Measurements from ENCODE around the gene SDC3.
A peak's percentile ranks its signal among the peaks of the same experiment; 100 is the strongest.
"Not testable (repeated sequence)": the region's sequence is repeated elsewhere in the genome, so short reads cannot be mapped to it uniquely, and the experiment has no call there.

Gene SDC3

DNA sequence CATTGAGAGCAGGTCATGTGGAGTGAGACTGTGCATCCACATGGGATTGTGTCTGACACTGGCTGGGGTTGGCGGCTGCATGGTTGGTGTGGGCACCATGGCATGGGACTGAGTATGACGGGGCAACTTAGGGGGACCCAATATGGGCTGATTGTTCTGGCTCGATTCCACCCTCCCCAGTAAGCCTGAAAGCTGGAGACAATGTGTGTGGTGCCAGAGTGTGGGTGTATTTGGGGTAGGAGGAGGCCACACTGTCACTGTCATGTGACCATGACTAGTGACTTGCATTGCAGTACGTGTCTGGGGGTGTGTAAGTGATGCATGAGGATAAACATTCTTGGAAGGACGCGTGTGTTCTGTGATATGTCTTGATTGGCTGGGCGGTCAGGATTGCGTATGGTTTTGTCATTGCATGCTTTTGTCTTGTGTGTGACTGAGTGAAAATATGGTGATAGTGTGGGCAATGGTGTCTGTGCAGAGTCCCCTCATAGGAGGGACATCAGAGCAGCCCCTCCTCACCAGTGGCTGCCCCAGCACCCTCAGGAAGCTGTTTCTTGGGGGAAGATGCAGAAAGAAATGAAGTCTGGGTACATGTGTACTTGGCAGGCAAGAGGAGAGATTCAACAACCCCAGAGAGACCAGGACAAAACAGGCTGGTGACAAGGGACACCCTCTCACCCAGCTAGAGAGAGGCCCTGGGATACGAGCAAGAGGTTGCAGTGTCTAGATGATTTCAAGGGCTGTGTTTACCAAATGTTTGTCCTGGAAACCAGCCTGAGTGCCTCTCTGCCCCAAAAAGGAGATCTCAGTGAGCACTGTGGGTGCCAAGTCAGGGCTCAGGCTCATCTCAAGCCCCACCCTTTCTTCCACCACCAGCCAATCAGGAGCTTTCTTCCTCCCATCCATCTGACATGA is 36.3 kb downstream of the SDC3 start:
- DNase-seq: no peak

GRCh38 chr1:30871276-30871871 is 37.2 kb downstream of the SDC3 start:
- DNase-seq: no peak

GRCh38 chr1:30870656-30871055 is 37.9 kb downstream of the SDC3 start:
- DNase-seq: no peak

- DNase-seq: no peak
Observed at GRCh38 chr1:30870035-30870434, 38.5 kb downstream of the SDC3 start.

DNA sequence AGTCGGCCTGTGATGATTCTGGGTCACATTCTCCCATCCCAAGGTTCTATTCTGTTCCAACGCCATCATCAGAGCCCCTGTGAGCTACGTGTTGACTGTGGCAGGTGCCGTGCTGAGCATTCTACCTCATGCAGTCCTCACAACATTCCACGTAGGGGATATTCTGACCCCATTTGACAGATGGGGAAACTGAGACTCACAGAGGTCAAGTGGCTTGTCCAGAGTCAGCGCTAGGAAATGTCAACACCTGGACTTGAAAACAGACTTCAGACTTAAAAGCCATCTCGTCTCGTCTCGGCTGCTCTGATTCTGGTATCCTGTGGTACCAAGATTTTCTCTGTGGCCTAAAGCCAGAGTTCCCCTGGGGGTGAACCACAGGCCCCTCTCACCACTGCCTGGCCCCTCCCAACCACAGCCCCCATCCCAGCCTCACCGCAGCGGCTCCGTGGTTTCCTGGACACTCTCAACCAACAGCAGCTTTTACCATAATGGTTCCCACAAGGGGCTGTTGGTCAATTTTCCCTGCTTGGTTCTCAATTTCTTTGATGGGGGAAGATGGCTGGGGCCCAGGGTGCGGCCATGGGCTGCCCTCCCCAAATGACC is 39.6 kb downstream of the SDC3 start:
- DNase-seq: no peak

DNA sequence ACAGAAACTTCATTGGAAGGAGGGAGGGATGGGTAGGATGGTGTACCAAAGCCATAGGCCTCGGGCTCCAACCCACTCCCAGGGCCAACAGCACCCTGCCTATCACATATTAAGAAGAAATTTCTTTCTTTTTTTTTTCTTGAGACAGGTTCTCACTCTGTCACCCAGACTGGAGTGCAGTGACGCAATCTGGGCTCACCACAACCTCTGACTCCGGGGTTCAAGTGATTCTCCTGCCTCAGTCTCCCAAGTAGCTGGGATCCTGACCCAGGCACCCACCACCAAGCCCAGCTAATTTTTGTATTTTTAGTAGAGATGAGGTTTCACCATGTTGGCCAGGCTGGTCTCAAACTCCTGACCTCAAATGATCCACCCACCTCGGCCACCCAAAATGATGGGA is 40.5 kb downstream of the SDC3 start:
- DNase-seq: not testable (repeated sequence)

GRCh38 chr1:30867537-30867936 is 41.0 kb downstream of the SDC3 start:
- DNase-seq: no peak

DNA sequence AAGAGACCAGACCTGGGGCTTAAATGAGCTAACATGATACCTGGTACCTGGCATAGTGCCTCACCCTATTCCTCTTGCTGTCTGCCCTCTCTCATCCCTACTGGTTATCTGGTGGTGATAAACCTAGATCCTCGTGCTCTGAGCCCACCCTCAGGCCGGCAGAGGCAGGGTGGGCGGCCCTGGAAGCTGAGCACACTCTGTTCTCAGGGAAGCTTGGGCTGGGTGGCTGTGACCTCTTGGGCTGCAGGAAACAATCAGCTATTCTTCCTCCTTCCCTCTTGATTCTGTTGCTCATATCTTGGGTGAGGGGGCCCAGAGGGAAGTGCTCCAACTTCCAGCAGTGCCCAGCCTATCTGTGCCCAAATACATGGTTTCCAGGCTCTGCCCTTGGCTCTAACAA is 42.0 kb downstream of the SDC3 start:
- no peak for DNase-seq

DNA sequence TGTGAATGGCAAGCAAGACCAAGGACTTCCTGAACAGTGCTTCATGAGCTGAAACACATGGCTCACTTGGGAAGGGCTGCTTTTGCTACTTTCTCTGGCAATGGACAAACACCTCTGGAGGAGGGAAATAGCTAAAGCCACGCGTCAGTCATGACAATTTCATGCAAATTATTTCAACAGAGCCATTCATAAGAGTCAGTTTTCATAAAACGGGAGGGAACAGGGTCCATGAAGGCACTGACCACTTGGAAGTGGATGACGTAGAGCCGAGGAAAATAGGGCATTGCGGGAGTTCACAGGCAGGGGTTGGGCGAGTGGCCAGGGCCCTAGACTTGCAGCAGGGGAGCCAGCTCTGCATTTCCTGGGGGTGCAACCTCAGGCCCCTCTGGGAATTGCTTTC is 43.9 kb downstream of the SDC3 start:
- no peak for DNase-seq

- DNase-seq: no peak
Observed at GRCh38 chr1:30863858-30864604, 44.5 kb downstream of the SDC3 start.

DNA sequence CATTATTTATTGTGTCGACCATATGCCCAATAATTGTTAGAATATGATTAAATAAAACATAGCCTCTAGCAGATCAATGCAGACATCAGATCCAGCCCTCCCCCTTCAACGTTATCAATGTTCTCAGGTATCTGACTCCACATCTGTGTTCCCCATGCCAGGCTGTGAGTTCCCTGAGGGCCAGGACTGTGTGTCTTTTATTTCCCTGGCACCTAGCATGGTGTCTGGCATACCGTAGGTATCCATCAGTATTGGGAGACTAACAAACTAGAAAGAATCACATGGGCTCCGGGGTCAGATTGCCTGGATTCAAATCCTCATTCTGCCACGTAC is 48.3 kb downstream of the SDC3 start:
- DNase-seq: no peak

GRCh38 chr1:30857964-30858363 is 50.6 kb downstream of the SDC3 start:
- DNase-seq: no peak

GRCh38 chr1:30857062-30857461 is 51.5 kb downstream of the SDC3 start:
- no peak for DNase-seq

DNA sequence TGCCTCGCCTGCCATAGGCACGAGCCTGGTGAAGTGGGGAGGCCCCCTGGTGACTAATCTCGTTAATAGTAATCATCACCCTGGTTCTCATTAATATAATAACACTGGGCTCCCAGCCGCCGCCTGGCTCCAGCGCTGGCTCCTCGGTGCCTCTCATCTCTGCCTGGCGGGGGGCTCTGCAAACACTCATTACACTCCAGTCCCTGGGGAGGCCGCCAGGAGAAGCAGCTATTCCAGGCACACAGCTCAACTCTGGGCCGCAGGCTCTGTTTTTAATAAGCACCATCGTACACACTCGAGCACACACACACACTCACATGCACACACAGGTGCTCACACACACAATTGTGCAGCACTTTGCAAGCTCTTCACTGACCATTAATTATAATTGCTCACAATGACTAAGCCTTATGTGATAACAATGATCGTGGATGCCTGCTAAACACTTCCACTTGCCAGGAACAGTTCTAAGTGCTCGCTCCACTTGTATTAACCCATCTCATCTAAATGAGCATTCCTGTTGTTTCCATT is 52.2 kb downstream of the SDC3 start:
- peak; percentile 87 for DNase-seq

GRCh38 chr1:30855686-30856259 is 52.8 kb downstream of the SDC3 start:
- DNase-seq: no peak

- DNase-seq: no peak
Observed at GRCh38 chr1:30853350-30853749, 55.2 kb downstream of the SDC3 start.

- no peak for DNase-seq
Observed at GRCh38 chr1:30852026-30852425, 56.5 kb downstream of the SDC3 start.

- DNase-seq: no peak
Observed at GRCh38 chr1:30851286-30851685, 57.3 kb downstream of the SDC3 start.

DNA sequence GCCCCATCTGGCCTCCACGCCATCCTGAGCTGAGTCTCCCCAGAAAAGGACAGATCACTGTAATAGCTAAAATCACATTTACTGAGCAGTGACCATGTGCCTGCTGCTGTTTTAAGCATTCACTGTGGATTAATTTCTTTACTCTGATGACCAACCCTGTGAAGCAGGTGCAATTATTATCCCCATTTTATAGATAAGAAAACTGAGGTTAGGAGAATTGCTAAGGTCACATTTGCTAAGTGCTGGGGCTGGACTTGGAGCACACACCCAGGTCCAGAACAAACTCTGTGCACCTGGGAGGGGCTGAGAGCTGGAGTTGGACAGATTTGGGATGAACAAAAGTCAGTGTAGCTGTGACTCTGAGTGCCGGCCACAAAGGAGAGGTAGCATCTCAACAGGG is 58.0 kb downstream of the SDC3 start:
- no peak for DNase-seq

GRCh38 chr1:30848130-30848529 is 60.4 kb downstream of the SDC3 start:
- DNase-seq: no peak

GRCh38 chr1:30847358-30847972 is 61.1 kb downstream of the SDC3 start:
- DNase-seq: no peak

DNA sequence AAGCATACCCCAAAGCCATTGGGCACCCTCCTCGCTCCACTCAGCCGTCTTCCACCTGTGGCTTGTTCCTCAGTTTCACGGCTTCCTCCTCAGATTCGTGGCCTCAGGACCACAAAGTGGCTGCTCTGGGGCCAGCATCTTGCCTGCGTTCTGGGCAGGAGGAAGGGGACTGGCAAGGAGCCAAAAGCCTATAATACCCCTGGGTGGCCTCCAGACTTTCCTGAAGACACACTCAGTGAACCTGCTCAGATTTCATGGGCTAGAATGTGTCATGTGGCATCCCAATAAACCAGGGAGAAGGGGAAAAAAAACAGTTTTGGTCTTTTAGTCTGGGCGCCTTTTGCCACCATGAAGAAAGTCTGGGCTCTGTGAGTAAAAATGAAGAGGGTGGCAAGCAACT is 62.0 kb downstream of the SDC3 start:
- no peak for DNase-seq

- no peak for DNase-seq
Observed at GRCh38 chr1:30845904-30846290, 62.7 kb downstream of the SDC3 start.

Measured in NCI-H2107 (cell line).